Liver (tissue), 9 donors: ENCODE measurements around the gene SBK2. TPM values are rescaled to one million over a fixed set of nuclear protein-coding genes. Genes with fewer than 3 reads are reported as not detected.

Source experiments
- DNase-seq: peaks from one replicate; pipeline ENCODE4 v3.0.0-alpha.2; 2017; ENCODE audit warnings: low spot score
- H3K27ac ChIP-seq, 2 donors: one replicate each; pipeline ENCODE4 v1.7.0; 2013; ENCODE audit warnings: inconsistent platforms in 2 of 2, low read length in 2 of 2, control low read depth in 1 of 2, low read depth in 1 of 2, mild to moderate bottlenecking in 1 of 2
- H3K27me3 ChIP-seq, 4 donors: one replicate each; pipeline versions ENCODE4 v1.6.1 to v1.7.0; 2013; ENCODE audit warnings: low read length in 3 of 4, inconsistent platforms in 1 of 4, mild to moderate bottlenecking in 1 of 4, moderate library complexity in 1 of 4; ENCODE audit not compliant: control insufficient read depth in 4 of 4, insufficient read depth in 4 of 4
- H3K36me3 ChIP-seq, 4 donors: one replicate each; pipeline versions ENCODE4 v1.6.1 to v1.7.0; 2013; ENCODE audit warnings: low read length in 3 of 4, mild to moderate bottlenecking in 3 of 4, low read depth in 1 of 4, moderate library complexity in 1 of 4; ENCODE audit not compliant: control insufficient read depth in 4 of 4, insufficient read depth in 3 of 4
- H3K4me1 ChIP-seq, 4 donors: one replicate each; pipeline versions ENCODE4 v1.6.1 to v1.7.0; 2013; ENCODE audit warnings: low read length in 3 of 4, mild to moderate bottlenecking in 3 of 4, moderate library complexity in 1 of 4; ENCODE audit not compliant: control insufficient read depth in 4 of 4, insufficient read depth in 4 of 4
- H3K4me3 ChIP-seq, 3 donors: one replicate each; pipeline versions ENCODE4 v1.6.1 to v1.7.0; 2013; ENCODE audit warnings: low read length in 3 of 3, control low read depth in 1 of 3, low read depth in 1 of 3, mild to moderate bottlenecking in 1 of 3
- H3K9ac ChIP-seq, 2 donors: one replicate each; pipeline ENCODE4 v1.7.0; 2013; ENCODE audit warnings: low read length in 2 of 2, mild to moderate bottlenecking in 2 of 2, moderate library complexity in 2 of 2, control low read depth in 1 of 2, low read depth in 1 of 2
- H3K9me3 ChIP-seq, 4 donors: one replicate each; pipeline versions ENCODE4 v1.6.1 to v1.7.0; 2013; ENCODE audit warnings: low read length in 3 of 4; ENCODE audit not compliant: control insufficient read depth in 4 of 4
- EGR1 ChIP-seq, 2 donors: IDR thresholded peaks; 2 replicates each; pipeline ENCODE4 v1.6.1; 2016 to 2018; ENCODE audit warnings: antibody characterized with exemption in 2 of 2, low read depth in 2 of 2
- FOXA1 ChIP-seq: IDR thresholded peaks from 2 replicates; pipeline ENCODE4 v1.6.1; 2016; ENCODE audit warnings: antibody characterized with exemption
- FOXA2 ChIP-seq: IDR thresholded peaks from 2 replicates; pipeline ENCODE4 v1.6.1; 2016; ENCODE audit warnings: antibody characterized with exemption
- GABPA ChIP-seq, 2 donors: IDR thresholded peaks in 1 of 2; conservative IDR thresholded peaks in 1 of 2; 2 replicates each; pipeline ENCODE4 v1.6.1; 2016; ENCODE audit warnings: antibody characterized with exemption in 2 of 2, mild to moderate bottlenecking in 1 of 2, moderate library complexity in 1 of 2
- HNF4A ChIP-seq, 2 donors: conservative IDR thresholded peaks; 2 replicates each; pipeline ENCODE4 v1.6.1; 2016; ENCODE audit warnings: antibody characterized with exemption in 2 of 2, mild to moderate bottlenecking in 2 of 2
- HNF4G ChIP-seq: IDR thresholded peaks from 2 replicates; pipeline ENCODE4 v1.6.1; 2016; ENCODE audit warnings: antibody characterized with exemption
- JUND ChIP-seq, 2 donors: IDR thresholded peaks; 2 replicates each; pipeline ENCODE4 v1.6.1; 2016; ENCODE audit warnings: antibody characterized with exemption in 2 of 2
- NR2F2 ChIP-seq: IDR thresholded peaks from 2 replicates; pipeline ENCODE4 v1.6.1; 2016; ENCODE audit warnings: antibody characterized with exemption
- RXRA ChIP-seq, 2 donors: IDR thresholded peaks; 2 replicates each; pipeline ENCODE4 v1.6.1; 2017 to 2018; ENCODE audit warnings: antibody characterized with exemption in 2 of 2, mild to moderate bottlenecking in 1 of 2
- SP1 ChIP-seq: IDR thresholded peaks from 2 replicates; pipeline ENCODE4 v1.6.1; 2018; ENCODE audit warnings: antibody characterized with exemption, mild to moderate bottlenecking
- WGBS: extraction: QIAGEN DNeasy Blood & Tissue Kit; methylation state at CpG from one replicate; pipeline ENCODE4 v1.1.7; 2013; 5-methylcytosine and 5-hydroxymethylcytosine counted together
- polyA plus RNA-seq, 2 donors: library from polyadenylated mRNA; stranded (reverse) in 1 of 2; unstranded in 1 of 2; fragments of 200-250 nt in 1 of 2; fragments of >200 nt in 1 of 2; fragmentation: Nextera tagmentation in 1 of 2; extraction: Ambion mirVana in 1 of 2; gene quantifications; one replicate each; pipeline versions ENCODE4 v1.2.1 to v1.2.3, GENCODE V29; 2013 to 2015
- total RNA-seq, 2 donors: library from RNA; depleted of rRNA; stranded (reverse); fragments of >200 nt; gene quantifications; one replicate each; pipeline ENCODE4 v1.2.3, GENCODE V29; 2014
- TF ChIP-seq, protein P1 (sequence below): fragments of 150-350 bp; IDR thresholded peaks from 2 replicates; pipeline ENCODE4 v1.5.1; 2017; ENCODE audit warnings: improper control_type of control experiment, low read depth, low read length; ENCODE audit not compliant: missing input control
- TF ChIP-seq, protein P2 (sequence below): IDR thresholded peaks from 2 replicates; pipeline ENCODE4 v1.6.1; 2016; ENCODE audit warnings: antibody characterized with exemption
- TF ChIP-seq, protein P3 (sequence below): IDR thresholded peaks from 2 replicates; pipeline ENCODE4 v1.6.1; 2016; ENCODE audit warnings: antibody characterized with exemption
- TF ChIP-seq, protein P4 (sequence below): IDR thresholded peaks from 2 replicates; pipeline ENCODE4 v1.6.1; 2016; ENCODE audit warnings: antibody characterized with exemption, mild to moderate bottlenecking
- donor health status: healthy.
- donor health status: healthy.
- donor health status: healthy.
- donor health status: healthy.
- donor health status: healthy.

The SBK2 gene
- total and polyA plus RNA-seq, 4 donors: not detected

DNA sequence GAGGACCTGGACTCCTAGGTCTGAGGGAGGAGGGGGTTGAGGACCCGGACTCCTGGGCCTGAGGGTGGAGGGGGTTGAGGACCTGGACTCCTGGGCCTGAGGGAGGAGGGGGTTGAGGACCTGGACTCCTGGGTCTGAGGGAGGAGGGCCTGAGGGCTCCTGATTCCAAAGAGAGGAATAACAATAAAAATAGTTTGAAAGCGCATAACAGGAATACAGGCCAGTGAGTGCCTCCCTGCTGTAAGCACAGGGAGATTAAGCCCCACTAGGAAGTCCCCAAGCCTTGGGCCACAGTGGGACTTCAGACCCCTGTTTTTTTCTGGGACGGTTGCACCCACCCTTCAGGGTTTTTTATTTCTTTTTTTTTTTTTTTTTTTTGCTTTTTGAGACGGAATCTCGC is 1.2 kb upstream of the SBK2 start:
- no peak overlapping the region for H3K27ac ChIP-seq

DNA sequence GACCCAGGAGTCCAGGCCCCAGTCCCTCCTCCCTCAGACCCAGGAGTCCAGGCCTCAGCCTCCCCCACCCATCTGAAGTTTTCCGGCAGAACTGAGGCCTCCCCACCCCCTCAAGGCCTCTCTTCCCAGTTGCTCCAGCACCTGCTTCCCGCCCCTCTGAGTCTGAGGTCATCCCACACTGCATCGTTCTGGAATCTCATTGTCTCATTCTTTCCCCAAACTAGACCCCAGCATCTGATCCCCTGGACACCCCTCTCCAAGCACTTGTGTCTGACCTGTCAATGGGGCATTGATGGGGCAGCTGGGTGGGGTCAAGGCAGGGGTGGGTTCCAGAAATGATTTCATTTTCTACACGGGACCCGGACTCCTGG is 793 bp upstream of the SBK2 start:
- Histone ChIP-seq H3K27ac (no peak overlapping the region), H3K4me3 (no peak overlapping the region), H3K9ac (no peak overlapping the region), H3K36me3 (no peaks in the 10 kb centered on the region), H3K4me1 (no peaks in the 10 kb centered on the region), H3K9me3 (no peaks in the 10 kb centered on the region), H3K27me3 (no peaks in the 10 kb centered on the region)
- no peak for DNase-seq
- WGBS: 73% methylated on average over 5 of the region's 5 CpGs
- no peak for TF ChIP-seq HNF4G
- TF ChIP-seq SP1: no peak
- TF ChIP-seq FOXA1: no peak
- TF ChIP-seq, protein P1, sequence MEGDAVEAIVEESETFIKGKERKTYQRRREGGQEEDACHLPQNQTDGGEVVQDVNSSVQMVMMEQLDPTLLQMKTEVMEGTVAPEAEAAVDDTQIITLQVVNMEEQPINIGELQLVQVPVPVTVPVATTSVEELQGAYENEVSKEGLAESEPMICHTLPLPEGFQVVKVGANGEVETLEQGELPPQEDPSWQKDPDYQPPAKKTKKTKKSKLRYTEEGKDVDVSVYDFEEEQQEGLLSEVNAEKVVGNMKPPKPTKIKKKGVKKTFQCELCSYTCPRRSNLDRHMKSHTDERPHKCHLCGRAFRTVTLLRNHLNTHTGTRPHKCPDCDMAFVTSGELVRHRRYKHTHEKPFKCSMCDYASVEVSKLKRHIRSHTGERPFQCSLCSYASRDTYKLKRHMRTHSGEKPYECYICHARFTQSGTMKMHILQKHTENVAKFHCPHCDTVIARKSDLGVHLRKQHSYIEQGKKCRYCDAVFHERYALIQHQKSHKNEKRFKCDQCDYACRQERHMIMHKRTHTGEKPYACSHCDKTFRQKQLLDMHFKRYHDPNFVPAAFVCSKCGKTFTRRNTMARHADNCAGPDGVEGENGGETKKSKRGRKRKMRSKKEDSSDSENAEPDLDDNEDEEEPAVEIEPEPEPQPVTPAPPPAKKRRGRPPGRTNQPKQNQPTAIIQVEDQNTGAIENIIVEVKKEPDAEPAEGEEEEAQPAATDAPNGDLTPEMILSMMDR: no peak
- TF ChIP-seq, protein P2, sequence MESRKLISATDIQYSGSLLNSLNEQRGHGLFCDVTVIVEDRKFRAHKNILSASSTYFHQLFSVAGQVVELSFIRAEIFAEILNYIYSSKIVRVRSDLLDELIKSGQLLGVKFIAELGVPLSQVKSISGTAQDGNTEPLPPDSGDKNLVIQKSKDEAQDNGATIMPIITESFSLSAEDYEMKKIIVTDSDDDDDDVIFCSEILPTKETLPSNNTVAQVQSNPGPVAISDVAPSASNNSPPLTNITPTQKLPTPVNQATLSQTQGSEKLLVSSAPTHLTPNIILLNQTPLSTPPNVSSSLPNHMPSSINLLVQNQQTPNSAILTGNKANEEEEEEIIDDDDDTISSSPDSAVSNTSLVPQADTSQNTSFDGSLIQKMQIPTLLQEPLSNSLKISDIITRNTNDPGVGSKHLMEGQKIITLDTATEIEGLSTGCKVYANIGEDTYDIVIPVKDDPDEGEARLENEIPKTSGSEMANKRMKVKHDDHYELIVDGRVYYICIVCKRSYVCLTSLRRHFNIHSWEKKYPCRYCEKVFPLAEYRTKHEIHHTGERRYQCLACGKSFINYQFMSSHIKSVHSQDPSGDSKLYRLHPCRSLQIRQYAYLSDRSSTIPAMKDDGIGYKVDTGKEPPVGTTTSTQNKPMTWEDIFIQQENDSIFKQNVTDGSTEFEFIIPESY: no peak
- no peak for TF ChIP-seq FOXA2
- TF ChIP-seq NR2F2: no peak
- TF ChIP-seq RXRA (IDR thresholded peaks at IDR 0.05): no peak
- TF ChIP-seq, protein P3, sequence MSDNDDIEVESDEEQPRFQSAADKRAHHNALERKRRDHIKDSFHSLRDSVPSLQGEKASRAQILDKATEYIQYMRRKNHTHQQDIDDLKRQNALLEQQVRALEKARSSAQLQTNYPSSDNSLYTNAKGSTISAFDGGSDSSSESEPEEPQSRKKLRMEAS: no peak
- TF ChIP-seq JUND (IDR thresholded peaks at IDR 0.05): no peak
- no peak for TF ChIP-seq EGR1 (IDR thresholded peaks at IDR 0.05; ENCODE audit: low read depth in 2 of 2)
- TF ChIP-seq, protein P4, sequence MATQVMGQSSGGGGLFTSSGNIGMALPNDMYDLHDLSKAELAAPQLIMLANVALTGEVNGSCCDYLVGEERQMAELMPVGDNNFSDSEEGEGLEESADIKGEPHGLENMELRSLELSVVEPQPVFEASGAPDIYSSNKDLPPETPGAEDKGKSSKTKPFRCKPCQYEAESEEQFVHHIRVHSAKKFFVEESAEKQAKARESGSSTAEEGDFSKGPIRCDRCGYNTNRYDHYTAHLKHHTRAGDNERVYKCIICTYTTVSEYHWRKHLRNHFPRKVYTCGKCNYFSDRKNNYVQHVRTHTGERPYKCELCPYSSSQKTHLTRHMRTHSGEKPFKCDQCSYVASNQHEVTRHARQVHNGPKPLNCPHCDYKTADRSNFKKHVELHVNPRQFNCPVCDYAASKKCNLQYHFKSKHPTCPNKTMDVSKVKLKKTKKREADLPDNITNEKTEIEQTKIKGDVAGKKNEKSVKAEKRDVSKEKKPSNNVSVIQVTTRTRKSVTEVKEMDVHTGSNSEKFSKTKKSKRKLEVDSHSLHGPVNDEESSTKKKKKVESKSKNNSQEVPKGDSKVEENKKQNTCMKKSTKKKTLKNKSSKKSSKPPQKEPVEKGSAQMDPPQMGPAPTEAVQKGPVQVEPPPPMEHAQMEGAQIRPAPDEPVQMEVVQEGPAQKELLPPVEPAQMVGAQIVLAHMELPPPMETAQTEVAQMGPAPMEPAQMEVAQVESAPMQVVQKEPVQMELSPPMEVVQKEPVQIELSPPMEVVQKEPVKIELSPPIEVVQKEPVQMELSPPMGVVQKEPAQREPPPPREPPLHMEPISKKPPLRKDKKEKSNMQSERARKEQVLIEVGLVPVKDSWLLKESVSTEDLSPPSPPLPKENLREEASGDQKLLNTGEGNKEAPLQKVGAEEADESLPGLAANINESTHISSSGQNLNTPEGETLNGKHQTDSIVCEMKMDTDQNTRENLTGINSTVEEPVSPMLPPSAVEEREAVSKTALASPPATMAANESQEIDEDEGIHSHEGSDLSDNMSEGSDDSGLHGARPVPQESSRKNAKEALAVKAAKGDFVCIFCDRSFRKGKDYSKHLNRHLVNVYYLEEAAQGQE: no peak
- TF ChIP-seq HNF4A (conservative IDR thresholded peaks at IDR 0.05): no peak
- TF ChIP-seq GABPA (IDR thresholded peaks at IDR 0.05 in 1 of 2, conservative IDR thresholded peaks at IDR 0.05 in 1 of 2): no peak

More for the DNA sequence above, 1.2 kb upstream of the SBK2 start:
- no peak for DNase-seq
- no peak for TF ChIP-seq RXRA (IDR thresholded peaks at IDR 0.05)
- Histone ChIP-seq H3K4me1 (no peaks in the 10 kb centered on the region), H3K4me3 (no peak overlapping the region), H3K9ac (no peak overlapping the region), H3K27me3 (no peaks in the 10 kb centered on the region), H3K9me3 (no peaks in the 10 kb centered on the region), H3K36me3 (no peaks in the 10 kb centered on the region)
- 91% methylated on average over 5 of the region's 5 CpGs for WGBS
